Calu3 (cell line): ENCODE measurements around the gene NPM1. TPM values are rescaled to one million over a fixed set of nuclear protein-coding genes. Genes with fewer than 3 reads are reported as not detected.

Source experiments
- BruUV-seq: library from RNA; stranded (reverse); fragments of 400-500 nt; replicated peaks from 2 replicates; lab custom pipeline; 2021; lab: Mats Ljungman, UMichigan
- CTCF ChIA-PET: fragments of 300-600 bp; sonication (Branson Sonifier 250); formaldehyde crosslinking; loops from one replicate; lab custom pipeline; 2022; ENCODE audit warnings: antibody characterized with exemption; lab: Charles Lee
- DNase-seq: peaks from one replicate; pipeline ENCODE4 v3.0.0; 2022
- H3K27ac Mint-ChIP-seq: one replicate; pipeline ENCODE4 v1.8.0; 2022; ENCODE audit warnings: mixed read lengths; ENCODE audit not compliant: unreplicated experiment
- H3K27me3 Mint-ChIP-seq: one replicate; pipeline ENCODE4 v1.8.0; 2022; ENCODE audit warnings: mixed read lengths; ENCODE audit not compliant: unreplicated experiment
- H3K36me3 Mint-ChIP-seq: one replicate; pipeline ENCODE4 v1.8.0; 2022; ENCODE audit warnings: mild to moderate bottlenecking, moderate library complexity, mixed read lengths; ENCODE audit not compliant: insufficient read depth, unreplicated experiment
- H3K4me1 Mint-ChIP-seq: one replicate; pipeline ENCODE4 v1.8.0; 2022; ENCODE audit warnings: mild to moderate bottlenecking, low read depth, mixed read lengths; ENCODE audit not compliant: unreplicated experiment
- H3K4me3 Mint-ChIP-seq: one replicate; pipeline ENCODE4 v1.8.0; 2022; ENCODE audit warnings: mild to moderate bottlenecking, low read depth, moderate library complexity, mixed read lengths; ENCODE audit not compliant: unreplicated experiment
- H3K9me3 Mint-ChIP-seq: one replicate; pipeline ENCODE4 v1.8.0; 2022; ENCODE audit warnings: low read depth, mixed read lengths; ENCODE audit not compliant: unreplicated experiment
- intact Hi-C: fragments of 100-400 bp; cut with micrococcal nuclease; formaldehyde crosslinking; loops from one replicate; pipeline ENCODE4 v1.10.0; 2022; ENCODE audit not compliant: unreplicated experiment
- total RNA-seq: library from RNA; stranded (reverse); gene quantifications from 2 replicates; pipeline ENCODE4 v1.2.3, GENCODE V29; 2022
- TF ChIP-seq, protein P1 (sequence below): fragments of 200-600 bp; IDR thresholded peaks from one replicate; pipeline ENCODE4 v1.8.0; 2022; ENCODE audit warnings: antibody characterized with exemption; ENCODE audit not compliant: unreplicated experiment

The NPM1 gene
- total RNA-seq, 1 experiment from 2014 or later, result 1,863 TPM

DNA sequence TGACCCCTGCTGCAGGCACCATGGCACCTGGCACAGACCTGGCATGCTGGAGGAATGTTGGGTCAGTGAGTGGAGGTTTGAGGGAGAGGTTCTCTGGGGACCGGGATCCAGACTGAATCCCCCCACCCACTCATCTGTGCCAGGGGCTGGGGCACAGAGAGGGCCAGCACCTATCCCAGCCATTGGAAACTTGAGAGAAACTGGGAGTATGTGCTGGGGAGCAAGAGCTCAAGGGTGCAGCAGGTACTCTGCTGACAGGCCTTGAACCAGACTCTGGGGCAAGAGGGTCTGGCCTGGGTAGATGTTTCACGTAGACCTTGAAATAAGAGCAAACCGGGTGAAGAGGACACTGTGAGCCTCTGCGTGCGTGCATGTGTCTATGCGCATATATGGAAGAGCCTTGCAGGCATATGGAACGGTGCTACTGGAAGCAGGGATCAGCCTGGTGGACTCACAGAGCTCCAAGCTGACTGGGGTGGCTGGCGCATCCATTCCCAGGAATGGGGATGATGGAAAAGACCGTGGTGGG lies 40.6 kb downstream of the NPM1 start:
- TF ChIP-seq, protein P1, sequence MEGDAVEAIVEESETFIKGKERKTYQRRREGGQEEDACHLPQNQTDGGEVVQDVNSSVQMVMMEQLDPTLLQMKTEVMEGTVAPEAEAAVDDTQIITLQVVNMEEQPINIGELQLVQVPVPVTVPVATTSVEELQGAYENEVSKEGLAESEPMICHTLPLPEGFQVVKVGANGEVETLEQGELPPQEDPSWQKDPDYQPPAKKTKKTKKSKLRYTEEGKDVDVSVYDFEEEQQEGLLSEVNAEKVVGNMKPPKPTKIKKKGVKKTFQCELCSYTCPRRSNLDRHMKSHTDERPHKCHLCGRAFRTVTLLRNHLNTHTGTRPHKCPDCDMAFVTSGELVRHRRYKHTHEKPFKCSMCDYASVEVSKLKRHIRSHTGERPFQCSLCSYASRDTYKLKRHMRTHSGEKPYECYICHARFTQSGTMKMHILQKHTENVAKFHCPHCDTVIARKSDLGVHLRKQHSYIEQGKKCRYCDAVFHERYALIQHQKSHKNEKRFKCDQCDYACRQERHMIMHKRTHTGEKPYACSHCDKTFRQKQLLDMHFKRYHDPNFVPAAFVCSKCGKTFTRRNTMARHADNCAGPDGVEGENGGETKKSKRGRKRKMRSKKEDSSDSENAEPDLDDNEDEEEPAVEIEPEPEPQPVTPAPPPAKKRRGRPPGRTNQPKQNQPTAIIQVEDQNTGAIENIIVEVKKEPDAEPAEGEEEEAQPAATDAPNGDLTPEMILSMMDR, result no peak
- DNase-seq, result no peak
- Mint-ChIP-seq H3K27ac (no peak overlapping the region), H3K27me3 (peaks cover 18% of the 10 kb centered on the region), H3K36me3 (peaks cover 2% of the 10 kb centered on the region), H3K4me3 (no peak overlapping the region), H3K9me3 (no peaks in the 10 kb centered on the region), H3K4me1 (peaks cover 30% of the 10 kb centered on the region)
- CTCF ChIA-PET, result no interaction called here
- BruUV-seq, result no TSS peak
- intact Hi-C loops, result no loop called here

DNA sequence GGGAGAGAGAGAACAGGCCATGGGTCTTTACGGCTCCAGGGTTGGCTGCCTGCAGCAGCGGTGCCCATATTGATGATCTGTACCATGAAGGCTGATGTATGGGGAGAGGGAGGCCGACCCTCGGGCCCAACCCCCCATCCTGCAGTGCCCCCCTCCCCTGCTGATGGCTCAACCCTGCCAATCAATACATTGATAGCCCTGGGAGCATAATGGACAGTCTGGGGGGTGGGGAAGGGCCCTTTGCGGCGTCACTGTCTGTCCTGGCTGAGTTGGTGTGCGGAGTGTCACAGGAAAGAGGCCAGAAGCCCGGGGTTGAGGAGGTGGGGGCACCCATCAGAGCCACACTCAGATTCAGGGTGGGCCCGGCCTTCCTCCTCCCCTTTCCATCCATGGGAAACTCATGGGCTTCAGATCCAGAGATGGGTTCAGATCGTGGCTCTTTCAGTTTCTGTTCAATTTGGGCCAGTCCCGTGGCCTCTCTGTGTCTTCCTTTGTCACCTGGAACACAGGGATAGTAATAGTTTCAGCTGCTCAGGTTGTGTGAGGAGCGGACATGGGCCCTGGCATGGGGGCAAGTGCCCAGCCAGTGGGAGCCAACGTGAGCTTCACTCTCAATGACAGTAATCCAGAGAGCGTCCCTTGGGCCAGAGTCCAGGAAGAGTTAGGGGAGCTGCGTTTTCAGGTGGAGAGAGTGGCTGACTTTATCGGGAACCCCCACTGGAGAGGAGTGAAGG lies 41.3 kb downstream of the NPM1 start:
- H3K36me3 Mint-ChIP-seq, result peaks cover 6% of the 10 kb centered on the region
- no peaks in the 10 kb centered on the region for H3K9me3 Mint-ChIP-seq
- intact Hi-C loops, result no loop called here
- no peak for DNase-seq
- H3K4me1 Mint-ChIP-seq, result peaks cover 32% of the 10 kb centered on the region
- TF ChIP-seq, protein P1, result no peak
- CTCF ChIA-PET, result interaction anchor here (0.6 kb wide), 3 partner anchors 120 to 961 kb away, joined by 3 to 5 read pairs (median 4); partner anchors contain the start of gene TLX3
- no TSS peak for BruUV-seq
- no peak overlapping the region for H3K4me3 Mint-ChIP-seq
- peaks cover 18% of the 10 kb centered on the region for H3K27me3 Mint-ChIP-seq
- H3K27ac Mint-ChIP-seq, result no peak overlapping the region

DNA sequence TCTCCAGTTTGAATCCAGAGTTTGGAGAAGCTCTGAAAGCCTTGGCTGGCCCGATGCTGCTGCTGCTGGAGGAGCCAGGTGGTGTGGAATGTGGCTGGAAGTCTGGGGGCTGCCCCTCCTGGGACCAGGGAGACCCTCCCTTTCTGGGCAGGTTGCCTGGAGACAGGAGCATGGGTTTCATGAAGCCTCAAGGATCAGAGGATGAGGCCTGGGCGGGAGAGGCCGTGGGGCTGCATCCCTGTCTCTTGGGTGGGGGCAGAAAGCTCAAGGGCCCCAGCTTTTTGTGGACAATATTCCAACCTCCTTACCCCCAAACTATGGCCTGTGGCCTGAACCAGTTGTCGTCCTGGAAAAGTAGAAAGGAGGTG lies 41.9 kb downstream of the NPM1 start:
- peaks cover 6% of the 10 kb centered on the region for H3K36me3 Mint-ChIP-seq
- CTCF ChIA-PET, result interaction anchor here (0.6 kb wide), 3 partner anchors 121 to 962 kb away, joined by 3 to 5 read pairs (median 4); partner anchors contain the start of gene TLX3

DNA sequence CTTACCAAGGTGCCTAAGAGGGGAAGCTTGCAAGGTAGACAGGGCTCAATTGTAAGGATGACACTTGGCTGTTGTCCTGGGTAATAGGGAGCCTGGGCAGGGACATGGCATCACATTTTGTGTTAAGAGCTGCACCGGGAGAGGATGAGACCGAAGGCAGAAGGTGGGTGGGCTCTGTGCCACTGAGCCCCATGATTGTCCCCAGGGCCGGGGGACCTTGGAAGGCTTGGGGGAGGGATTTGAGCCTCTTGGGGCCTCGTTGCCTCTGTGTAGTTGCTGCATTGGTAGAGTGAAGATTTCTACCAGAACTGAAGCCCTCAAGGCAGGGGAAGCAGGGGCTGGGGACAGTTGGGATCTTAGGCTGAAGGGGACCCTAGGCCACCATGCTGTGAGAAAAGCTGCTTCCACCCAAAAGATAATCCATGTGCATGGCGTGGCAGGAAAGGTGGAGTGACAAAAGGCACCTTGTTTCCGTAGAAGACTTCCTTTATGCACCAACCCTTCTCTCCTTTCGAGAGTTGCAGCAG lies 43.7 kb downstream of the NPM1 start:
- Mint-ChIP-seq H3K27me3 (peaks cover 18% of the 10 kb centered on the region), H3K9me3 (no peaks in the 10 kb centered on the region), H3K4me3 (no peak overlapping the region), H3K4me1 (peaks cover 20% of the 10 kb centered on the region), H3K36me3 (peaks cover 6% of the 10 kb centered on the region), H3K27ac (no peak overlapping the region)
- intact Hi-C loops, result no loop called here
- no peak for DNase-seq
- CTCF ChIA-PET, result interaction anchor here (0.7 kb wide), 1 partner anchor 31 kb away, joined by 3 read pairs; no protein-coding TSS in a partner anchor
- TF ChIP-seq, protein P1, result no peak
- BruUV-seq, result no TSS peak

More for the DNA sequence above, 41.9 kb downstream of the NPM1 start:
- TF ChIP-seq, protein P1, result no peak
- Mint-ChIP-seq H3K4me3 (no peak overlapping the region), H3K27ac (no peak overlapping the region), H3K9me3 (no peaks in the 10 kb centered on the region), H3K27me3 (peaks cover 18% of the 10 kb centered on the region), H3K4me1 (peaks cover 26% of the 10 kb centered on the region)
- BruUV-seq, result no TSS peak
- DNase-seq, result no peak
- intact Hi-C loops, result no loop called here
